IPS-NIHi7 (cell line): ENCODE results near the gene CTXND2.
"Not testable (repeated sequence)": the region's sequence is repeated elsewhere in the genome, so short reads cannot be mapped to it uniquely, and the experiment has no call there.

Source experiments
- DNase-seq: peaks from one replicate; pipeline ENCODE4 v3.0.0; 2012; ENCODE audit warnings: mixed read lengths; ENCODE audit errors: extremely low spot score

The CTXND2 gene

DNA sequence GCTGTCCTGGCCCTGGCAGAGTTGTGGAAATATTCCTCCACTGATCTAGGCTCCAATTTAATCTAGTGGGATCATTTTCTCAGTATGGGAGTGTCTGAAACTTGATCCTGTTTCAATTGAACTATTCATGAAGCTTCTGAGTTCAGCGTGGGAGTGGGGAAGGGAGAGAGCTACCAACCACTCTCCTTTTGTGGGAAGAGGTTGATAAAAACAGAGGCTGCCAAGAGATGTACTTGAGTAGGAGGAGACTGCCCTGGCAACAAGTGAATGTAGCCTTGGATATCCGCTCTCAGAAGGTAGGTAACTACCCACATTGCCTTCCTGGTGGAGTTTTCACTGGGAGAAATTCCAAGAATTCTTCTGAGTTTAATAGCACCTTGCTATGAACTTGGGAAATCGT lies at the start of gene CTXND2:
Gene CTXND2 (plus strand): TSS at position 119 of the 400 bp plus-strand sequence. CDS start 25,179 bp downstream, outside the sequence.
- no peak for DNase-seq

DNA sequence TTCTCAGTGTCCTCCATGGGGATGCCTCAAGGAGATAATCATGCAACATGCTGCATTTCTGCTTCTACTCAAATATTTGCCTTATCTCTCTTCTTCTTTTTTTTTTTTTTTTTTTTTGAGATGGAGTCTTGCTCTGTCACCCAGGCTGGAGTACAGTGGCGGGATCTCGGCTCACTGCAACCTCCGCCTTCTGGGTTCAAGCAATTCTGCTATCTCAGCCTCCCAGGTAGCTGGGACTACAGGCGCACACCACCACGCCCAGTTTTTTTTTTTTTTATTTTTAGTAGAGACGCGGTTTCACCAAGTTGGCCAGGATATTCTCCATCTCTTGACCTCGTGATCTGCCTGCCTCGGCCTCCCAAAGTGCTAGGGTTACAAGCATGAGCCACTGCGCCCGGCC lies 46.1 kb upstream of the CTXND2 start:
- not testable (repeated sequence) for DNase-seq

DNA sequence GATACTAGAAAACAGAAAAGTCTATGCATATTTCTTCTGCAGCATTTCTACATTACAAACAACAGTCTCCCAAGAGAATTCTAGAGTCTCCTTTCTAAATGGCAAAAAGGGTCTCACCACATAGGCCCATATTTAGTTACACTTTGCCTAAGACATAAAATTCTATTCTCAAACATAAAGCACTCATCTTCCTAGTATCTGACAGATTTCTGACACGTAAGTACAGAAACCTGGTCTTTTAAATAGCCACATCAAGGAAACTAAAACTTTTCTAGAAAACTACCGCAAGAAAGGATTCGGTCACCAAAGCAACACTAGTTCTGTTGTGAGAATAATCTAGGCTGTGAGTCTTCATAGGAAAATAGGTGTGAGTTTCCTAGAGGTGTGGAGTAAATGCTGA lies 45.3 kb upstream of the CTXND2 start:
- DNase-seq = no peak

DNA sequence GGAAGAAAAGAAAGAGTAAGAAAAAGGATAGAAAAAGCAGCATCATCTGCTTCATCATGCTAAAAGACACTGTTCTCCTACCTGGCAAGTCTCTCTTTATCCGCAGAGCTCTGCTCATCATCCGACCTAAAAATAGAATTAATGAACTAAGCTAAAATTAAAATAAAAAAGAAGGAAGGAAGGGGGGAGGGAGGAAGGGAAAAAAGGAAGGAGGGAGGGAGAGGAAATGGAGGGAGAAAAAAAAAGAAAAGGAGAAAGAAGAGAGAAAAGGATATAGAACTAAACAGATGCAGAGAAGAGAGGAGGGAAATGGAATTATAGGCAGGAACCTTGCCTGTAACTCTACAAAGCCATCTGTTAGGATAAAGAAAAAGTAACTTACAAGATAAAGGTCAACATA lies 44.6 kb upstream of the CTXND2 start:
- DNase-seq = no peak

DNA sequence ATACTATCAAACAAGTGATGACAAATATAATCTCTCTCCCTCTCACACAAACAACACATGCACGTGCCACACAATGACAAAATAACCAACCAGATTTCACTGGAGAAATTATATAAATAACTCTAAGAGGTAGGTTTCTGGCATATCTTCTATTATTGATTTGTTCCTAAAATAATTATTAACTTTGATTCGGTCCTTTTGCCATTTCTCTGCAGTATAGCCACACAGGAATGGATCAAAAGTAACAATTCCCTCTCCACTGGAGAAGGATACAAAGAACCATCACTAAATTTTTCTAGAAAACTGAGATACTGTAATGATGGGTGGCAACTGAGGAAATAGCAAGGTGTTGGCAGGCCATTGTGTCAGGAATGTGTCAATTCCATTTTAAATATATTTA lies 44.0 kb upstream of the CTXND2 start:
- no peak for DNase-seq

DNA sequence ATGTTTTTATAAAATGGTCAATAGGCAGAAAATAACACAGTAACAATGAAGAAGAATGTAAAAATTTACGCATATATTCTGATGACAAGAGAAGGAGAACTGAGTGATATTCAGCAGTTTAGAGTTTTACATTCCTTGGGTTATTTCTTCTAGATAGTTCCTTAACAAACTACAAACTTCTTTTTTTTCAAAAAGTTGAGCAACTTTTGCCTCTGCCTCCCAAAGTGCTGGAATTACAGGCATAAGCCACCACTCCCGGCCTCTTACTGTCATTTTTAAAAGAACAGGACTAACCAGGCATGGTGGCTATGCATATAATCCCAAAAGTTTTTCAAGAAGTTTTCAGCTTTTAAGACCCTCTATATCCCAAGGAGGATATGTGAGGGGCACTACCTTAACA lies 43.5 kb upstream of the CTXND2 start:
- DNase-seq = no peak

DNA sequence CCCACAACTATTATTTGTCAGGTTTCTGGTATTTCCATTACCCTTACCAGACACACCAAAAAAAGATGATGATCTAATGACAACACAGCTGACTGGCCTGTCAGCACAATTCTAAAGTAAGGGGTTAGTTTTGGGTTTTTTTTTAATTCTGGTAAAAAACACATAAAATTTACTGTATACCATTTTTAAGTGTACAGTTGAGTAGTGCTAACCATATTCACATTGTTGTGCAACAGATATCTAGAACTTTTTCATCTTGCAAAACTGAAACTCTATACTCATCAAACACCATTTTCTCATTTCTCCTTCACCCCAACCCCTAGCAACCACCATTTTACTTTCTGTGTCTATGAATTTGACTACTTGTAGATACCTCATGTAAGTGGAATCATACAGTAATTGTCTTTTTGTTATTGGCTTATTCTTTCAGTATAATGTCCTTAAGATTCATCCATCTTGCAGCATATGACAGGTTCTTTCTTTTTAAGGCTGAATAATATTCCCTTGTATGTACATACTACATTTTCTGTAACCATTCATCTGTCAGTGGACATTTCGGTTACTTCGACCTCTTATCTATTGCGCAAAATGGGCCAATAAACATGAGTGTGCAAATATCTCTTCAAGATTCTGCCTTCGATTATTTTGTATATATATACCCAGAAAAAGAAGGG lies 40.3 kb upstream of the CTXND2 start:
- DNase-seq = no peak

DNA sequence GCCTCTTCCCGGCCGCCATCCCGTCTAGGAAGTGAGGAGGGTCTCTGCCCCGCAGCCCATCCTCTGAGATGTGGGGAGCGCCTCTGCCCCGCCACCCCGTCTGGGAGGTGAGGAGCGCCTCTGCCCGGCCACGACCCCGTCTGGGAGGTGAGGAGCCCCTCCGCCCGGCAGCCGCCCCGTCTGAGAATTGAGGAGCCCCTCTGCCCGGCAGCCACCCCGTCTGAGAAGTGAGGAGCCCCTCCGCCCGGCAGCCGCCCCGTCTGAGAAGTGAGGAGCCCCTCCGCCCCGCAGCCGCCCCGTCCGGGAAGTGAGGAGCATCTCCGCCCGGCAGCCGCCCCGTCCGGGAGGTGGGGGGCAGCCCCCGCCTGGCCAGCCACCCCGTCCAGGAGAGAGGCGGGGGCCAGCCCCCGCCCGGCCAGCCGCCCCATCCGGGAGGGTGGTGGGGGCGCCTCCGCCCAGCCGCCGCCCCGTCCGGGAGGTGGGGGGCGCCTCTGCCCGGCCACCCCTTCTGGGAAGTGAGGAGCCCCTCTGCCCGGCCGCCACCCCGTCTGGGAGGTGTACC lies 36.1 kb upstream of the CTXND2 start:
- DNase-seq = not testable (repeated sequence)

DNA sequence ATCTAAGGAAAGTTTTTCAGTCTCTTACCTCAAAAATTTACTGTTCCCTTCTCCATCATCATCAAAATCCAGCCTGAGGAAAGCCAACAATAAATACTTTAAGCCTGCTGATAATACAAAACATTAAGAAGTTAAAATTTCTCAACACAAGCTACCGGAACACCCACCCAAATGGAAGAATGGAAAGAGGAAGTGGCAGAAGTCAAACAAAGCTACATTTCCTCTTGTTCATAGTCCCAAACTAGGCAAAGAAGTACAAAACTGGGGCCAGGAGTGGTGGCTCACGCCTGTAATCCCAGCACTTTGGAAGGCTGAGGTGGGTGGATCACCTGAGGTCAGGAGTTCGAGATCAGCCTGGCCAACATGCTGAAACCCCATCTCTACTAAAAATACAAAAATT lies 34.2 kb upstream of the CTXND2 start:
- not testable (repeated sequence) for DNase-seq

DNA sequence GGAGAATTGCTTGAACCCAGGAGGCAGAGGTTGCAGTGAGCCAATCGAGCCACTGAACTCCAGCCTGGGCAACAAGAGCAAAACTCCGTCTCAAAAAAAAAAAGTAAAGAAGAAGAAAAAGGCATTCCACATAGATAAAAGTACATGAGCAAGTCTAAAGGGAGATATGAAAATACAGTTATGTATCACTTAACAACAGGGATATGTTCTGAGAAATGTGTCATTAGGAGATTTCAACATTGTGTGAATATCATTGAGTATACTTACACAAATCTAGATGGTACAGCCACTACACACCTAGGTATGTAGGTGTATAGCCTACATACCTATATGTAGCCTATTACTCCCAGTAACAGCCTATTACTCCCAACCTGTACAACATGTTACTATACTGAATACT lies 23.2 kb upstream of the CTXND2 start:
- no peak for DNase-seq

DNA sequence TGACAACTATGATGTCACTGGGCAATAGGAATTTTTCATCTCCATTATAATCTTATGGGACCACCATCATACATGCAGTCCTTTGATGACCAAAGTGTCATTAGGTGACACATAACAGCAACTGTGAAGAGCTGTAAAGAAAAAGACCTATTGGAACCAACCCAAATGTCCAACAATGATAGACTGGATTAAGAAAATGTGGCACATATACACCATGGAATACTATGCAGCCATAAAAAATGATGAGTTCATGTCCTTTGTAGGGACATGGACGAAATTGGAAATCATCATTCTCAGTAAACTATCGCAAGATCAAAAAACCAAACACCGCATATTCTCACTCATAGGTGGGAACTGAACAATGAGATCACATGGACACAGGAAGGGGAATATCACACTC lies 22.7 kb upstream of the CTXND2 start:
- DNase-seq = not testable (repeated sequence)

DNA sequence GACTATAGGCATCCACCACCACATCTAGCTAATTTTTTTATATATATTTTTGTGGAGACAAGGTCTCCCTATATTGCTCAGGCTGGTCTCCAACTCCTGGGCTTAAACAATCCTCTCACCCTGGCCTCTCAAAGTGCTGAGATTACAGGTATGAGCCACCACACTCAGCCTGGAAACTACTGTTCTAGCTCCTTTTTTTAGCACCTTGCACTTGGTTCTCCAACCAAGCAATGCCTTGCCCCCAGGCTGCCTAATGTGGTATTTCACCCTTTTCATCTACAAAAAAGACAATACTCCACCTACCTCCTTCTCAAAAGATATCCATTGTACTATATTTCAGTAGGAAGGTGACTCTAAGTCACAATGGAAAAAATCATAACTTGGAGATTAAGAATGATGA lies 17.3 kb upstream of the CTXND2 start:
- no peak for DNase-seq

DNA sequence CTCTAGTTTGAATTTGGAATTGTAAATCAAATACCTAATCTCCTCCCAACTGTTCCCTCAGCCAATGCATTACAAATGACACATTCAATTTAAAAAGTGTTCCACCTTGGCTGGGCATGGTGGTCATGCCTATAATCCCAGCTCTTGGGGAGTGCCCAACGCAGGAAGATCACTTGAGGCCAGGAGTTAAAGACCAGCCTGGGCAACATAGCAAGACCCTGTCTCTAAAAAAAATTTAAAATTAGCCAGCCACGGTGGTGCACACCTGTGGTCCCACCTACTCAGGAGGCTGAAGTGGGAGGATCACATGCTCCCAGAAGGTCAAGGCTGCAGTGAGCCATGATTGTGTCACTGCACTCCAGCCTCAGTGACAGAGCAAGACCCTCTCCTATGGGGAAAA lies 14.4 kb upstream of the CTXND2 start:
- DNase-seq = no peak

DNA sequence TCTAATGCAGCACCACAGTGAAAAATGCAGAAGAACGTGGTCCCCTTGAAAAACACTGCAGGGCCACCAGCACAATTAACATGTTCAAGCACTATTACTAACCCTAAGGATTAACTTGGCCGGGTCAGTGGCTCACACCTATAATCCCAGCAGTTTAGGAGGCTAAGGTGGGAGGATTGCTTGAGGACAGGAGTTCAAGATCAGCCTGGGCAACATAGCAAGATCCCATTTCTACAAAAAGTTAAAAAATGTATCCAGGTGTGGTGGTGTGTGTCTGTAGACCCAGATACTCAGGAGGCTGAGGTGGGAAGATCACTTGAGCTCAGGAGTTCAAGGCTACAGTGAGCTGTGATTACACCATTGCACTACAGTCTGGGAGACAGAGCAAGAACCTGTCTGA lies 13.4 kb upstream of the CTXND2 start:
- DNase-seq = no peak

DNA sequence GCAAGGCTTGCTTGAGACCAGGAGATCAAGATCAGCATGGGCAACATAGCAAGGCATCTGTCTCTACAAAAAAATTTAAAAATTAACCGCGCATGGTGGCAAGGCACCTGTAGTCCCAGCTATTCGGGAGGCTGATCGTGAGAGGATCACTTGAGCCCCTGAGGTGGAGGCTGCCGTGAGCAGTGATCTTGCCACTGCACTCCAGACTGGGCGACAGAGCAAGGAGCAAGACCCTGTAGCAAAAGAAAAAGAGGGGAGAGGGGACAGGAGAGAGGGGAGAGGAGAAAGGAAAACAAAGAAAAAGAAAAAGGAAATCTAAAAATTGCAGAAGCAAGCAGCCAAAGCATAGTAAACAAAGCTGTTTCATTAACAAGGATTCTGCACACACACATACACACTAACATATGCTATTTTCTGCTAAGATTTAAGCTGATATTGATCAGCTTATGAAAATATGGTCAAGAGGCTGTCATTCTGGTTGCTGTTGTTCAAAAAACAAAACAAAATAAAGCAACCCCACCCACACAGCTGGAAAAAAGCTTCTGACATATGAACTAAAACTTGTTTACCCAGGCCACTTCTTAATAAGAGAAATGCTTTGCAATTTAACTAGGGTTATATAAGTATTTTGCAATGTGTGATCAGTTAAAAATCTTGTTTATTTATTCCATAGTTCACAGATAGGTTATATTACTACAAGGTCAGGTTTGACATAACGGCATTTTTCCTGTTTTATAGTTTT lies 12.3 kb upstream of the CTXND2 start:
- no peak for DNase-seq

DNA sequence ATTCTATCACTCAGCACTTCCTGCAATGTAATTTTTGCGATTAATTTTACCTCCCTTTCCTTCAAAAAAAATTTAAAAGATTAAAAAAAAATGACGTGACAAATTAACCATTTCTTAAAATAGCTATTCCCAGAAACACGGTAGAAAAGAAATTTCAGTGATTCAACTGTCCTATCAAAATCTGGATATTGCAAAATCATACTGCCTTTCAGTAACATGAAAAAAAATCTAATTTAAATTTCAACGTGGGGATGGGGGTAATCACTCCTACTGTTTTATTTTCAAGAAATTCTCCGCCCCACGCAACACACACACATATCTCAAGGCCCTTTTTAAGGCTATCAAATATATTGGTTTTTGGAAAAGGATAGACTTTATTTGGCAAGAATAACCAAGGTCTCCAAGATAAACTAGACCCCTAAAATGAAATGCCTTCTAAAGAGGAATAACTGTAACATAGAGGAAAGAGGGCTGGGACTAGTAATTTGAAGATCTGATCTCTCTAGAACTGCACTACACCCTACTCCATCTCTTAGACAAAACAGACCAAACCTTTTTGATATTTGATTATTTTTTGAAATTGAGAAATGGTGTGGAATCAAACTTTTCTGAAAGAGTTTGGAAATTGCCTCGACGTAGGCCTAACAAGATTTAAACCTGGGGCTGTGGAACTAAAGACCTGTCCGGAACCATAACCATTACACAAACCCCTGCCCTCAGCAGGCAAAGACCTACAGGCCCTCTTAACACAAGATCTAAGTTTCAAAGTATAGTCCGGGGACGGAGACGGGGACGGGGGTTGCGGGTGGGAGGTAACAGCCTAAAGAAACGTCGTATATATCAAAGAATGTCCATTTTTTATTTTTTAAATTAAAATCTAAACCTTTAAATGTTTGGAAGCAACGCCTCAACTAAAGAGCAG lies 11.5 kb upstream of the CTXND2 start:
- peak; percentile 28 for DNase-seq

DNA sequence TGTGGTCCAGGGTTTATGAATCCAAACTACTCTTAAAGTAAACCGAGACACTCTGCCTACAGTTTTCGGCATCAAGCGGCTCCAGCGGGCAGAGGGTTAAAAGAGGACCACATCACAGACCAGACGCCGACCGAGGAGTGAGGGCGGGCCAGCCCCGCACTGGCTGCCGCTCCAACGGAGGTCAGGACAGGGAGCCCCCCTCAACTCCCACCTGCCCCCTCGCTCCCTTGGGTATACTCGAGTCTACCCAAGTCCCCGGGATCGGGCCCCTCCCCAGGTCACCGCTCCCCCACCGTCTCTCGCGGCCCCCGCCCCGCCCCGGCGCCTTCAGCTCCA lies 10.8 kb upstream of the CTXND2 start:
- DNase-seq = peak; percentile 67

DNA sequence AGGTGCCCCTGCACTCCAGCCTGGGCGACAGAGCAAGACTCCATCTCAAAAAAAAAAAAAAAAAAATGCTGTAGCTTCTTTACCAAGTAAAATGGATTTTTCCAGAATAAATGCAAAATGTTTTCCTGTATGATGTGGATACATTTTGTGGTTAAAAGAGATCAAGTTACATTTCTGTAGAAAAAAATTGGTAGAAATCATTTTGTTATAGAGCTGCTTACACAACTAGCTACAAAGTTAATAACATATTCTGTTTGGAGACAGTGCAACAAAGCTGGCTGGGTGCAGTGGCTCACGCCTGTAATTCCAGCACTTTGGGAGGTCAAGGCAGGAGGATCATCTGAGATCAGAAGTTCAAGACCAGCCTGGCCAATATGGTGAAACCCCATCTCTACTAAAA lies 8.0 kb upstream of the CTXND2 start:
- DNase-seq = not testable (repeated sequence)

DNA sequence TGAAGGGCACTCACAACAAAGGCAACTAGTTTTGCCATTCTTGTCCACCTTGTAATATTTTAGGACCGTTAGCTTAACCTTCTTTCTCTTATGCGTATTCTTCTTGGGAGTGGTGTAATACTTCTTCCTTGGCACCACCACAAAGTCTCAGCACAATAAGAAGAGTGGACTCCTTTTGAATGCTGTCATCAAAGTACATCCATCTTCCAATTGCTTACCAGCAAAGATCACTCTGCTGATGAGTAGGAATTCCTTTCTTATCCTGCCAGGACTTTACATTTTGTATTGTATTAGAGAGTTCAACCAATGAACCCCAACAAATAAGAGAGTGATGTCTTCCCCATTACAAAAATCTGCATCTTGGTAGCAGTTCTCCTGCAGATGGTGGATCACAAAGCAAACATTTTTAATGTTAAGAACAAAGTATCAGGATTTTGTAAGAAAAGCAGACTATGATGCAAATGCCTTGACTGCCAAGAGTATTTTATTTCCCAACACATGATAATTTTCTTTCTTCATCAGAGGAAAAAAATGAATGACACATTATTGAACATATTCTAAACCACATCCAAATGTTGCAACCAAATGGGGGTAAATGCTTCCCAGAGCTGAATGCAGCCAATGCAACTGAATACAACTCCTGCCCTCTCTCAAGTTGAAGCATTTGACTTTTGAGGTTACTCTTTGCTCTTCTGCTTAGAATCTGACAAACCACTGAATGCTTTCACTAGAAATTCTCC lies 5.4 kb upstream of the CTXND2 start:
- no peak for DNase-seq

DNA sequence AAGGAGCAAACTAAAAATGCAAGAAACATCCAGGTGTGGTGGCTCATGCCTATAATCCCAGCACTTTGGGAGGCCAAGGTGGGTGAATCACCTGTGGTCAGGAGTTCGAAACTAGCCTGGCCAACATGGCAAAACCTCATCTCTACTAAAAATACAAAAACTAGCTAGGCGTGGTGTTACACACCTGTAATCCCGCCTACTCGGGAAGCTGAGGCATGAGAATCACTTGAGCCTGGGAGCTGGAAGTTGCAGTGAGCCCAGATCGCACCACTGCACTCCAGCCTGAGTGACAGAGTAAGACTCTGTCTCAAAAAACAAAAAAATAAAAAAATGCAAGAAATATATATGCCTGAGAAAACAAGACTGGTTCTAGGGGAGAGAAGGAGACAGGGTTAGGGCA lies 3.8 kb upstream of the CTXND2 start:
- DNase-seq = not testable (repeated sequence)

DNA sequence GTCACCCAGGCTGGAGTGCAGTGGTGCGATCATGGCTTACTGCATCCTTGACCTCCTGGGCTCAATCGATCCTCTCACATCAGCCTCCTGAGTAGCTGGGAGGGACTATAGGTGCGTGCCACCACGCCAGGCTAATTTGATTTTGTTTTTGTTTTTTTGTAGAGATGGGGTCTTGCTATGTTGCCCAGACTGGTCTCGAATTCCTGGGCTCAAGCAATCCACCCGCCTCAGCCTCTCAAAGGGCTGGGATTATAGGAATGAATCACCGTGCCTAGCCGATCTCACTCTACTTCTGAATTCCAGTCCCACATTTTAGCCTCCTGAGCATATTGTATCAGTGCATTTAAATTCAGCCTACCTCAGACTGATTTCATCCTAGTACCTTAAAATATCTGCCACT lies 1.8 kb downstream of the CTXND2 start:
- DNase-seq = no peak

DNA sequence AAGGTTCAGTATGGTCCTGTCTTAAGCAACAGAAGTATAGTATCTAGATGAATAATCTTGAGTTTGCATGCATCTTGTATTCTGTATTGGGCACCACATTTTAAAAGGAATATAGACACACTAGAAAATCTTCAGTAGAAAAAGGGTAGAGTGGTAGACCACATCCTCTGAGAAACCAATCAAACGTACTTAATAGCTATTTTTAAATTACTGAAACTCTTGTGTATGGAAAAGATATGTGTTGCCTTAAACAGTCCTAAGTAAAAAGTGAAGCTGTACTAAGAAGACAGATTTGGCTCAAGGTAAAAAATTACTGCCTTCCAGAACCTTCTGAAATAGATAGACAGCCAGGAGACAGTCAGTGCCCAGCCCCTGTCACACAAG lies 3.1 kb downstream of the CTXND2 start:
- no peak for DNase-seq
